ENCODE measurements around the gene REC8. TPM values are rescaled to one million over a fixed set of nuclear protein-coding genes. Genes with fewer than 3 reads are reported as not detected.

Gene REC8
- total and polyA plus RNA-seq, 11 donors = 0.32 to 25.3 (median 4.4) TPM

DNA sequence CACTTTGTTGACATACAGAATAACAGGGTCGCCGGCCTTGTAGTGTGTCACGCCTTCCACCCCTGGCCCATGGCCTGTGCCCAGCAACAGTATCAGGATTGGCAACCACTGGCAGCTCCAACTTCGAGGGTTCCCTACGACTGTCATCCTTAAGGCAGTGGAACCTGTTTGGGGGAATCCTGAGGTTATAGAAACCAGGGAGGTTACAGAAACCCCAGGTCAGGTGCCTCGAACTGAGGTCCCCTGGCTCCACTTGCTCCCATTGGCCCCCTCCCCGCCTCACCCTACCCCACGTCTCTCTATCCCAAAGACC, 22.9 kb downstream of the REC8 start:
- H3K9me3 ChIP-seq = no peaks in the 10 kb centered on the region
- WGBS, 4 donors = 36 to 53% (median 49%) methylated on average over 6 to 8 of the region's 8 CpGs
- H3K4me1 ChIP-seq = peaks cover 2 to 51% (median 24%) of the 10 kb centered on the region in 12 donors
- TF ChIP-seq POLR2A (IDR thresholded peaks at IDR 0.05) (no peak), CTCF (IDR thresholded peaks at IDR 0.05) (no peak)
- no peaks in the 10 kb centered on the region for H3K27me3 ChIP-seq
- H3K36me3 ChIP-seq = peaks cover 0 to 40% (median 26%) of the 10 kb centered on the region in 9 donors
- H3K4me3 ChIP-seq = peak overlapping the region; percentile 67 to 99 (median 92)
- DNase-seq (no peak), ATAC-seq (peak in 1 of 4 donors; percentile 4)
- peak overlapping the region; percentile 95 to 100 (median 98) for H3K27ac ChIP-seq
- intact Hi-C loops (cut with DNase I) = loop anchor here in 1 of 10 donors (2.0 kb wide), 1 partner anchor 38 kb away; the partner anchor contains the start of genes GMPR2 and NEDD8

DNA sequence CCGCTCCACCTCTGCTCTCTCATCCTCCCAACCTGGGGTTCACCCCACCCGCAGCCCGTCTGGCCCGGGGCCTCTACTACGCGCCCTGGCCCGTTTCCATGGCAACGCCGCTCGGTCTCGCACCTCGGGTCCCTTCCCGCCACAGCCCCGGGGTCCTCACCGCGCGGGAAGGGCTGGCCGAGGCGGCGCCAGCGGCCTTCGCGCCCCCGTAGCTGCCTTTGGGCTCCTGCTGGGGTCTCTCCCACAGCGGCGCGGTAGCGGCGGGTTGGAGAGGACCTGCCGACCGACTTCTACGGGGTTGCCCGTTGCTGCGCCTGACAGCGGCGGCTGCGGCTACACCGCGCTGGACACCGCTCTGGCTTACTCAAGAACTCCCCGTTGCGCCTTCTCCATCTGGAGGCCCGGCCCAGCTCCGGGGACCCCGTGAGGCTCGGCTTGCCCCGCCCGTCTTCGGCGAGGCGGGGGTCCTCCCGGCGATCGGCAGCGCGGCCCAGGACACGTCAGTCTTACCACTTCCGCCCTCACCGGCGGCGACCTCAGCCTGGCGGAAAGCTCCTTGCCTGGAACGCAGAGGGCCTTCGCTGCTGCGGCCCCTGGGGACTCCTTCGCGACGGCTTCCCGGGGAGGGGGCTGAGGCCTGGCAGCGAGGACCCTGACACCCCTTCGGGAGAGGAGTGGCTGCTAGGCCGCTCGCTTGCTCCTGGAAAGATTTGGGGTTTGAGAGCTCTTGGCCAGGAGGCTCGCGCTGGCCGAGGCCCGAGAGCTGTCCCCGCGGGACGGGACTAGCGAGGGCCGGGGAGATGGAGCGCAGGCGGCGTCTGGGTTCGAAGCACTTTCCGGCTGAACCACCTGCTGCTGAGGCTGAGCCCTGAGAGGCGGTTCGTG, 23.5 kb downstream of the REC8 start, which contains the start of gene TM9SF1:
TM9SF1 (minus strand) TSS at position 256 of the 885 bp plus-strand sequence. CDS start 422 bp downstream, outside the sequence.
- peaks cover 0 to 35% (median 23%) of the 10 kb centered on the region in 9 donors for H3K36me3 ChIP-seq
- H3K27ac ChIP-seq = peak within 1 kb of the TSS; percentile 95 to 100 (median 98)
- H3K9me3 ChIP-seq = no peaks in the 10 kb centered on the region
- intact Hi-C loops (cut with DNase I) = loop anchor here in 1 of 10 donors (2.0 kb wide), 1 partner anchor 37 kb away; the partner anchor contains the start of genes GMPR2 and NEDD8
- peak in 1 of 2 donors; percentile 68 for TF ChIP-seq POLR2A (IDR thresholded peaks at IDR 0.05)
- TF ChIP-seq CTCF (IDR thresholded peaks at IDR 0.05) = no peak
- peaks cover 2 to 51% (median 24%) of the 10 kb centered on the region in 12 donors for H3K4me1 ChIP-seq
- DNase-seq (peak; percentile 89 to 95 (median 93)), ATAC-seq (peak; percentile 89 to 96 (median 94))
- H3K27me3 ChIP-seq = no peaks in the 10 kb centered on the region
- 0 to 1% (median 1%) methylated on average over 54 to 89 of the region's 89 CpGs for WGBS, 4 donors
- peak within 1 kb of the TSS; percentile 67 to 99 (median 92) for H3K4me3 ChIP-seq

DNA sequence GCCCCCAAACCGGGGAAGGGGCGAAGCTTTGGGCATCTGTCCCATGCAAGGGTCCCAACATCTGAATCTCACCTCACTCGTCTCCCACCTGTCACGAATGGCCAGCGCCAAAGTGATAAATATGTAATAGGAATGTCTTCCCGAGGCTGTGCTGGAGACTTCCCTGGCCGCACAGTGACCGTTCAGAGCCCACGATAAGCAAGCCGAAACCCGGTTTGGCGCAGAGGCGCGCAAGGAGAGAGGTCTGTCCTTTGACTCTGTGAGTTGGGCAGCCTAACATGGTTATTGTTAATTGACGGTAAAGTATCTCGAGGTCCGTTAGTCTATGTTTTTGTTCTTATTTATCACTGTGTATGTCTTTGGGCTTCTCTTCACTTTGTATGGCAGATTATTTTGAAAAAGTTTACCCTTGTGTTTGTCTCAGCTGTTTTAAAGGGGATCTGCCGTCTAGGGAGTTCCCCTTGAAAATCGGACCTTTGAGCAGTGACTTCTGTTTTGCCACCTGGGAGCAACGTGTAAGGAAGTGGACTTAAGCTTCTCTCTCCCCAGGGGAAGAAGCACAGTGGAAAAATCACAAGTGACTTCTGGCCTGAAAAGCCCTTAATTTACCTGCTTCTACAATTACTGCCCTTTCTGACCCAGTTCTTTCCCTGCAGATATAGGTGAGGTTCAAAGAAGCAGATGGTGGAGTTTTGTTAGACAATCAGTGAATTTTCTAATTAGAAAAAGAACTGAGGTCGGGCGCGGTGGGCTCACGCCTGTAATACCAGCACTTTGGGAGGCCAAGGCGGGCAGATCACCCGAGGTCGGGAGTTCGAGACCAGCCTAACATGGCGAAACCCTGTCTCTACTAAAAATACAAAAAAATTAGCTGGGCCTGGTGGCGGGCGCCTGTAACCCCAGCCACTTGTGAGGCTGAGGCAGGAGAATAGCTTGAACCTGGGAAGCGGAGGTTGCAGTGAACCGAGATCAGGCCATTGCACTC, 24.5 kb downstream of the REC8 start:
- peaks cover 2 to 50% (median 24%) of the 10 kb centered on the region in 12 donors for H3K4me1 ChIP-seq
- peaks cover 0 to 38% (median 21%) of the 10 kb centered on the region in 9 donors for H3K36me3 ChIP-seq
- H3K4me3 ChIP-seq = peak overlapping the region; percentile 67 to 99 (median 92)
- no peaks in the 10 kb centered on the region for H3K27me3 ChIP-seq
- intact Hi-C loops (cut with DNase I) = no loop called here
- DNase-seq (peak in 1 of 5 donors; percentile 24), ATAC-seq (peak in 3 of 4 donors; percentile 13 to 50 (median 37))
- H3K27ac ChIP-seq = peak overlapping the region; percentile 95 to 100 (median 98)
- WGBS, 4 donors = 36 to 37% (median 36%) methylated on average over 32 to 33 of the region's 33 CpGs
- TF ChIP-seq CTCF (IDR thresholded peaks at IDR 0.05) (no peak), POLR2A (IDR thresholded peaks at IDR 0.05) (no peak)
- peaks cover 0 to under 1% (median 0%) of the 10 kb centered on the region in 12 donors for H3K9me3 ChIP-seq

Measured in heart left ventricle (tissue), 16 donors.